Panc1 (cell line): Measurements from ENCODE around the gene AP3S2. TPM values are rescaled to one million over a fixed set of nuclear protein-coding genes. Genes with fewer than 3 reads are reported as not detected.

Experiments
- ATAC-seq: fragments of 200-7000 bp; cut with Tn5 transposase; 2 replicates; pipeline ENCODE4 v1.9.1; 2020; ENCODE audit warnings: mild to moderate bottlenecking, moderate library complexity
- BruUV-seq: library from RNA; stranded (reverse); fragments of 400-500 nt; replicated peaks from 2 replicates; lab custom pipeline; 2021; lab: Mats Ljungman, UMichigan
- CTCF ChIA-PET: fragments of 300-600 bp; sonication (Branson Sonifier 250); formaldehyde crosslinking; loops from one replicate; lab custom pipeline; 2022; ENCODE audit warnings: antibody characterized with exemption; lab: Charles Lee
- POLR2A ChIA-PET: fragments of 300-600 bp; sonication (Branson Sonifier 250); formaldehyde crosslinking; loops from one replicate; lab custom pipeline; 2022; ENCODE audit warnings: antibody characterized with exemption; lab: Charles Lee
- DNase-seq: peaks from one replicate; pipeline ENCODE4 v3.0.0-alpha.2; 2010; ENCODE audit warnings: low read depth, low spot score
- H3K27ac ChIP-seq: 2 replicates; pipeline ENCODE4 v1.5.1; 2011; ENCODE audit warnings: mild to moderate bottlenecking, low read length, inconsistent platforms
- H3K27me3 ChIP-seq: fragments of 200-500 bp; sonication (Bioruptor generic); 2 replicates; pipeline ENCODE4 v1.6.0; 2014; ENCODE audit warnings: low read length, inconsistent platforms; ENCODE audit not compliant: control insufficient read depth, insufficient read depth
- H3K36me3 ChIP-seq: fragments of 200-500 bp; sonication (Bioruptor generic); 2 replicates; pipeline ENCODE4 v1.5.1; 2014; ENCODE audit warnings: inconsistent platforms, mild to moderate bottlenecking, low read length, moderate library complexity; ENCODE audit not compliant: control insufficient read depth, insufficient read depth
- H3K4me1 ChIP-seq: 2 replicates; pipeline ENCODE4 v1.5.1; 2011; ENCODE audit warnings: inconsistent platforms, mild to moderate bottlenecking, low read length, moderate library complexity; ENCODE audit not compliant: control insufficient read depth, insufficient read depth
- H3K4me3 ChIP-seq, 2 experiments: 2 replicates each; pipeline ENCODE4 v1.5.1; 2011 to 2012; ENCODE audit warnings: low read depth in 2 of 2, low read length in 2 of 2, mild to moderate bottlenecking in 2 of 2, inconsistent platforms in 1 of 2, moderate library complexity in 1 of 2
- H3K9me3 ChIP-seq: fragments of 200-500 bp; sonication (Bioruptor generic); 2 replicates; pipeline ENCODE4 v1.5.1; 2014; ENCODE audit warnings: low read depth, mild to moderate bottlenecking, inconsistent platforms, low read length, moderate library complexity; ENCODE audit not compliant: control insufficient read depth, insufficient read depth
- POLR2AphosphoS5 ChIP-seq: IDR thresholded peaks from 2 replicates; pipeline ENCODE4 v1.6.1; 2012; ENCODE audit warnings: mild to moderate bottlenecking, low read depth, low read length, moderate library complexity
- SIN3A ChIP-seq: IDR thresholded peaks from 2 replicates; pipeline ENCODE4 v1.6.1; 2012; ENCODE audit warnings: low read depth, mild to moderate bottlenecking, low read length, moderate library complexity, borderline replicate concordance; ENCODE audit not compliant: insufficient read depth
- TCF7L2 ChIP-seq: IDR thresholded peaks from 2 replicates; pipeline ENCODE4 v1.6.1; 2011; ENCODE audit warnings: mild to moderate bottlenecking, low read depth, low read length, inconsistent platforms
- in situ Hi-C: cut with HindIII; loops from 2 replicates; pipeline ENCODE4 v1.10.0; 2016; ENCODE audit warnings: low sequenced_read_pairs, low pct_unique_long_range_greater_than_20kb
- intact Hi-C: fragments of 100-400 bp; cut with micrococcal nuclease; formaldehyde crosslinking; loops from one replicate; pipeline ENCODE4 v1.10.0; 2022; ENCODE audit not compliant: unreplicated experiment
- total RNA-seq: library from RNA; stranded (reverse); gene quantifications from one replicate; pipeline ENCODE4 v1.2.1, GENCODE V29; 2021; ENCODE audit not compliant: unreplicated experiment
- TF ChIP-seq, protein P1 (sequence below), 2 experiments: IDR thresholded peaks; 2 replicates each; pipeline ENCODE4 v1.6.1; 2011 to 2012; ENCODE audit warnings: low read depth in 2 of 2, control low read depth in 1 of 2, low read length in 1 of 2, mild to moderate bottlenecking in 1 of 2, moderate library complexity in 1 of 2; ENCODE audit not compliant: insufficient read depth in 1 of 2
- TF ChIP-seq, protein P2 (sequence below): fragments of 450-650 bp; IDR thresholded peaks from 2 replicates; pipeline ENCODE4 v1.5.1; 2017; ENCODE audit warnings: mild to moderate bottlenecking

AP3S2 gene
- total RNA-seq, 1 experiment from 2014 or later = 24.6 TPM

DNA sequence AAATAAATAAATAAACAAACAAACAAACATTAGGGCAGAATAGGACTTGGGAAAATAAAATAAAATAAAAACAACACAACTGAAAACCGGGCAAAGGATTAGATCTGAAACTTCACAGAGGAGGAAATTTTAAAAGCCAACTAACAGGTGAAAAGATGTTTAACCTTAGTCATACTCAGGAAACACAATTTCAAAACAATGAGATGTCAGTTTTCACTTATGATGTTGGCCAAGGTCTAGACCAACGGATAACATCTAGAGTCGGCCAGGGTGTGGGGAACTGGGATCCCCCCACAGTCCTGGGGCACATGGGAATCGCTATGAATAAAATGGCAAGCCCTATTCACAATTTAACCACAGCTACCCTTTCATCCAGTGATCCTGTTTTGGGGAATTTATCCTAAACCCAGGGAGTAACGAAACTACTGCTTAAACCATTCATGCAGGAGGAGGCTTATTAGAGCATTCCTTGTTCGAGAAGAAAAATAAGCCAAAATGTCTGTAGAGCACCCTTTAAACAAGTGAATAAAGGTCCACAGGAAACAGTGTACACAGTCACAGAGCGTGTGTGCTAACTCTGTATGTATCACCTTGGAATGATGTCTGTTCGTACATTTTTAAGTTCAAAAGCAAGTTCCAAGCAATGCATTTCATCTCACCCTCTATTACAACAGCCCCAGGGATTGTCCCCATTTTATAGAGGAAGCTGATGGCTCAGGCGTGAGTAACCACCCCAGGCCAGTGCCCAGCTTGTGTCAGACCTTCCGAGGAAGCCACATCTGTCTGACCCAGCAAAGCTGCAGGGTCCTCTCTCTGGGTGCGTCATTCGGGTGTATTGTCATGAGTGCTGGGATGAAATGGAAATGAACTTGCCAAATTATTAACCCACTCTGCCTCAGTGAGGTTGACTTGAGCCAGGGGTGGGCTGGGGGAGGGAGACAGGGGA, 72.9 kb downstream of the AP3S2 start:
- peak overlapping the region; percentile 91 for H3K27ac ChIP-seq
- ATAC-seq (peak; percentile 81), DNase-seq (peak; percentile 78)
- in situ Hi-C loops (no loop called here), intact Hi-C loops (no loop called here)
- H3K36me3 ChIP-seq = no peaks in the 10 kb centered on the region
- no TSS peak for BruUV-seq
- 0 out of 2 replicates have a peak, but pooled peaks have one; percentile 39 for TF ChIP-seq SIN3A
- no peak for TF ChIP-seq TCF7L2
- ChIA-PET POLR2A (no interaction called here), CTCF (interaction anchor here (1.5 kb wide), 1 partner anchor 54 kb away, joined by 4 read pairs; no protein-coding TSS in a partner anchor)
- peaks cover 59% of the 10 kb centered on the region for H3K4me1 ChIP-seq
- H3K9me3 ChIP-seq = no peaks in the 10 kb centered on the region
- H3K27me3 ChIP-seq = no peaks in the 10 kb centered on the region
- peak overlapping the region; percentile 4 to 46; a peak in 3 of 4 replicates for H3K4me3 ChIP-seq

DNA sequence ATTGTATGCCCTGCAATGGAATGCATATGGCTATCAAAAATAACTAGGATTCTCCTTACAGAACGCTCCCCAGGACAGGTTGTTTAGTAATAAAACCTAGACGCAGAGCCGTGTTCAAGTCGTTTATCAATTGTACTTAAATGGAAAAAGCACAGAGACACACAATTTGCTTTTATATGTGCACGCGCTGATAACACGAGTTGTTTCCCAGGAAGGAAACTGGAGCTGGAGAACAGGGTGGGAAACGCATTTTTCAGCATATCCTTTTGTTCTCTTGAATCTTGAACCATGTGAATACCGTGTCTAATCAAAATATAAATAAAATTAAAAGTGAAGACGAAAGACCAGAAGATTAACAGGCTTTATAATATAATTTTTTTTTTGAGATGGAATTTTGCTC, 75.5 kb downstream of the AP3S2 start:
- in situ Hi-C loops (no loop called here), intact Hi-C loops (no loop called here)
- DNase-seq = no peak
- ATAC-seq = no peak
- Histone ChIP-seq H3K27ac (no peak overlapping the region), H3K4me1 (peaks cover 46% of the 10 kb centered on the region), H3K27me3 (no peaks in the 10 kb centered on the region), H3K36me3 (no peaks in the 10 kb centered on the region), H3K4me3 (no peak overlapping the region; a peak in 1 of 4 replicates), H3K9me3 (no peaks in the 10 kb centered on the region)
- TF ChIP-seq TCF7L2 = no peak
- no peak for TF ChIP-seq SIN3A
- TF ChIP-seq, protein P1, sequence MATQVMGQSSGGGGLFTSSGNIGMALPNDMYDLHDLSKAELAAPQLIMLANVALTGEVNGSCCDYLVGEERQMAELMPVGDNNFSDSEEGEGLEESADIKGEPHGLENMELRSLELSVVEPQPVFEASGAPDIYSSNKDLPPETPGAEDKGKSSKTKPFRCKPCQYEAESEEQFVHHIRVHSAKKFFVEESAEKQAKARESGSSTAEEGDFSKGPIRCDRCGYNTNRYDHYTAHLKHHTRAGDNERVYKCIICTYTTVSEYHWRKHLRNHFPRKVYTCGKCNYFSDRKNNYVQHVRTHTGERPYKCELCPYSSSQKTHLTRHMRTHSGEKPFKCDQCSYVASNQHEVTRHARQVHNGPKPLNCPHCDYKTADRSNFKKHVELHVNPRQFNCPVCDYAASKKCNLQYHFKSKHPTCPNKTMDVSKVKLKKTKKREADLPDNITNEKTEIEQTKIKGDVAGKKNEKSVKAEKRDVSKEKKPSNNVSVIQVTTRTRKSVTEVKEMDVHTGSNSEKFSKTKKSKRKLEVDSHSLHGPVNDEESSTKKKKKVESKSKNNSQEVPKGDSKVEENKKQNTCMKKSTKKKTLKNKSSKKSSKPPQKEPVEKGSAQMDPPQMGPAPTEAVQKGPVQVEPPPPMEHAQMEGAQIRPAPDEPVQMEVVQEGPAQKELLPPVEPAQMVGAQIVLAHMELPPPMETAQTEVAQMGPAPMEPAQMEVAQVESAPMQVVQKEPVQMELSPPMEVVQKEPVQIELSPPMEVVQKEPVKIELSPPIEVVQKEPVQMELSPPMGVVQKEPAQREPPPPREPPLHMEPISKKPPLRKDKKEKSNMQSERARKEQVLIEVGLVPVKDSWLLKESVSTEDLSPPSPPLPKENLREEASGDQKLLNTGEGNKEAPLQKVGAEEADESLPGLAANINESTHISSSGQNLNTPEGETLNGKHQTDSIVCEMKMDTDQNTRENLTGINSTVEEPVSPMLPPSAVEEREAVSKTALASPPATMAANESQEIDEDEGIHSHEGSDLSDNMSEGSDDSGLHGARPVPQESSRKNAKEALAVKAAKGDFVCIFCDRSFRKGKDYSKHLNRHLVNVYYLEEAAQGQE (IDR thresholded peaks at IDR 0.05; ENCODE audit: insufficient read depth in 1 of 2, low read depth in 2 of 2, low read length in 1 of 2) = no peak
- TF ChIP-seq POLR2AphosphoS5 = no peak
- TF ChIP-seq, protein P2, sequence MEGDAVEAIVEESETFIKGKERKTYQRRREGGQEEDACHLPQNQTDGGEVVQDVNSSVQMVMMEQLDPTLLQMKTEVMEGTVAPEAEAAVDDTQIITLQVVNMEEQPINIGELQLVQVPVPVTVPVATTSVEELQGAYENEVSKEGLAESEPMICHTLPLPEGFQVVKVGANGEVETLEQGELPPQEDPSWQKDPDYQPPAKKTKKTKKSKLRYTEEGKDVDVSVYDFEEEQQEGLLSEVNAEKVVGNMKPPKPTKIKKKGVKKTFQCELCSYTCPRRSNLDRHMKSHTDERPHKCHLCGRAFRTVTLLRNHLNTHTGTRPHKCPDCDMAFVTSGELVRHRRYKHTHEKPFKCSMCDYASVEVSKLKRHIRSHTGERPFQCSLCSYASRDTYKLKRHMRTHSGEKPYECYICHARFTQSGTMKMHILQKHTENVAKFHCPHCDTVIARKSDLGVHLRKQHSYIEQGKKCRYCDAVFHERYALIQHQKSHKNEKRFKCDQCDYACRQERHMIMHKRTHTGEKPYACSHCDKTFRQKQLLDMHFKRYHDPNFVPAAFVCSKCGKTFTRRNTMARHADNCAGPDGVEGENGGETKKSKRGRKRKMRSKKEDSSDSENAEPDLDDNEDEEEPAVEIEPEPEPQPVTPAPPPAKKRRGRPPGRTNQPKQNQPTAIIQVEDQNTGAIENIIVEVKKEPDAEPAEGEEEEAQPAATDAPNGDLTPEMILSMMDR = no peak
- POLR2A ChIA-PET = no interaction called here
- no TSS peak for BruUV-seq
- CTCF ChIA-PET = interaction anchor here (0.6 kb wide), 1 partner anchor 80 kb away, joined by 3 read pairs; no protein-coding TSS in a partner anchor
